ENCODE results near the gene GALNS.

The GALNS gene

DNA sequence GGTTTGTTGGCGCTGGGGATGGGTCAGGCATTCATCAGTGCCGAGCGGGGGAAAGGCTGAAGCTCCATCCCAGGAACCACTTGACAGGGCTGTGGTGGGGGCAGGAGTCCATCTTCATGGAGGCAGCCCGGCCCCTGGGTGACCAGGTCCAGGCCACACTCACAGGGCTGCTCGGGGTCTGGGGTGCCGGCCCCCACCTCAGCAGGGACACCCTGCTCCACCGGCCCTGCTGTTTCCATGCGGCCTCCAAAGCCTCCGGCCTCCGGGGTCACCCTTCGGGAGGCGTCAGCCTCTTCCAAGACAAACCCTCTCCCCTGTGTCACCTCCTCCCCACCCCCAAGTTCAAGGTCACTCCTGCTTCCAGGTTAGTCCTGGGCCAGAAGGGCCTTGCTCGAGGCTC is 22.1 kb downstream of the GALNS start:
- TF ChIP-seq EZH2phosphoT487 (conservative IDR thresholded peaks at IDR 0.05; ENCODE audit: low read length) (no peak), CTCF (IDR thresholded peaks at IDR 0.05; ENCODE audit: insufficient read depth, low read length, poor library complexity, severe bottlenecking) (no peak)
- Histone ChIP-seq H3K4me2 (ENCODE audit: low read depth, low read length, poor library complexity, severe bottlenecking) (no peak overlapping the region), H3K4me3 (ENCODE audit: insufficient read depth, low read length, poor library complexity, severe bottlenecking) (no peak overlapping the region), H3K27ac (ENCODE audit: low read depth, low read length) (no peak overlapping the region), H3K79me2 (ENCODE audit: insufficient read depth, low read length) (no peaks in the 10 kb centered on the region), H3K36me3 (ENCODE audit: low read length) (no peaks in the 10 kb centered on the region), H3K9me2 (replicated peaks; ENCODE audit: insufficient read depth, low read length) (no peaks in the 10 kb centered on the region), H3K9me3 (ENCODE audit: insufficient read depth, low read length) (no peaks in the 10 kb centered on the region), H3F3A (ENCODE audit: insufficient read depth) (no peaks in the 10 kb centered on the region), H3K27me3 (ENCODE audit: low read length) (no peaks in the 10 kb centered on the region), H2AFZ (ENCODE audit: low read depth, low read length, severe bottlenecking) (no peak overlapping the region), H3K9ac (ENCODE audit: low read length) (no peak overlapping the region), H4K20me1 (ENCODE audit: low read depth, low read length) (no peaks in the 10 kb centered on the region)

DNA sequence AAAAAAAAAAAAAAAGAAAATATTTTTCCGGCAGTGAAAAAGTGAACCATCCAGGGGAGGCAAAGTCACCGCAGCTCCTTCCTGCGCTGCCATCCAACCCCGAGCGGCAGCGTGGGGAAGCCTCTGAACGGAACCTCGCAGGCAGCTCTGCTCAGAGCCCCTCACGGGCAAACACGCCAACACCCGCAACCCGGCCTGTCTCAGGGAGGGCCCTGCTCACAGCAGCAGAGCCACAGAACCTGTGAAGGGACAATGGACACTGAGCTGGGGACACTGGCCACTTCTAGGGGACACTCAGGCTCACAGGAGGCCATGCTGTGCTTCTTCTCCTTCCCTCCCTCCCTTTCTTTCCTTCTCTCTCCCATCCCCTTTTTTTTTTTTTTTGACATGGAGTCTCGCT is 23.7 kb downstream of the GALNS start:
- Histone ChIP-seq H3K4me3 (ENCODE audit: insufficient read depth, low read length, poor library complexity, severe bottlenecking) (no peak overlapping the region), H3K36me3 (ENCODE audit: low read length) (no peaks in the 10 kb centered on the region), H3K27me3 (ENCODE audit: low read length) (no peaks in the 10 kb centered on the region), H3K4me2 (ENCODE audit: low read depth, low read length, poor library complexity, severe bottlenecking) (no peak overlapping the region), H3K9ac (ENCODE audit: low read length) (no peak overlapping the region), H3K79me2 (ENCODE audit: insufficient read depth, low read length) (no peaks in the 10 kb centered on the region), H3K9me3 (ENCODE audit: insufficient read depth, low read length) (no peaks in the 10 kb centered on the region), H3K27ac (ENCODE audit: low read depth, low read length) (no peak overlapping the region), H4K20me1 (ENCODE audit: low read depth, low read length) (no peaks in the 10 kb centered on the region), H3F3A (ENCODE audit: insufficient read depth) (no peaks in the 10 kb centered on the region), H2AFZ (ENCODE audit: low read depth, low read length, severe bottlenecking) (no peak overlapping the region), H3K9me2 (replicated peaks; ENCODE audit: insufficient read depth, low read length) (no peaks in the 10 kb centered on the region)
- no peak for TF ChIP-seq EZH2phosphoT487 (conservative IDR thresholded peaks at IDR 0.05; ENCODE audit: low read length)
- TF ChIP-seq CTCF (IDR thresholded peaks at IDR 0.05; ENCODE audit: insufficient read depth, low read length, poor library complexity, severe bottlenecking) = no peak

GRCh38 chr16:88831838-88832237 is 24.9 kb downstream of the GALNS start:
- H3K27ac ChIP-seq (ENCODE audit: low read depth, low read length) = no peak overlapping the region
- H3K9ac ChIP-seq (ENCODE audit: low read length) = no peak overlapping the region
- H3K9me3 ChIP-seq (ENCODE audit: insufficient read depth, low read length) = no peaks in the 10 kb centered on the region
- no peaks in the 10 kb centered on the region for H3K27me3 ChIP-seq (ENCODE audit: low read length)
- H3K36me3 ChIP-seq (ENCODE audit: low read length) = no peaks in the 10 kb centered on the region
- no peaks in the 10 kb centered on the region for H3K79me2 ChIP-seq (ENCODE audit: insufficient read depth, low read length)
- no peak overlapping the region for H3K4me2 ChIP-seq (ENCODE audit: low read depth, low read length, poor library complexity, severe bottlenecking)
- no peak overlapping the region for H3K4me3 ChIP-seq (ENCODE audit: insufficient read depth, low read length, poor library complexity, severe bottlenecking)
- TF ChIP-seq CTCF (IDR thresholded peaks at IDR 0.05; ENCODE audit: insufficient read depth, low read length, poor library complexity, severe bottlenecking) (no peak), EZH2phosphoT487 (conservative IDR thresholded peaks at IDR 0.05; ENCODE audit: low read length) (no peak)
- H3K9me2 ChIP-seq (replicated peaks; ENCODE audit: insufficient read depth, low read length) = no peaks in the 10 kb centered on the region
- H4K20me1 ChIP-seq (ENCODE audit: low read depth, low read length) = no peaks in the 10 kb centered on the region
- no peaks in the 10 kb centered on the region for H3F3A ChIP-seq (ENCODE audit: insufficient read depth)
- H2AFZ ChIP-seq (ENCODE audit: low read depth, low read length, severe bottlenecking) = no peak overlapping the region

DNA sequence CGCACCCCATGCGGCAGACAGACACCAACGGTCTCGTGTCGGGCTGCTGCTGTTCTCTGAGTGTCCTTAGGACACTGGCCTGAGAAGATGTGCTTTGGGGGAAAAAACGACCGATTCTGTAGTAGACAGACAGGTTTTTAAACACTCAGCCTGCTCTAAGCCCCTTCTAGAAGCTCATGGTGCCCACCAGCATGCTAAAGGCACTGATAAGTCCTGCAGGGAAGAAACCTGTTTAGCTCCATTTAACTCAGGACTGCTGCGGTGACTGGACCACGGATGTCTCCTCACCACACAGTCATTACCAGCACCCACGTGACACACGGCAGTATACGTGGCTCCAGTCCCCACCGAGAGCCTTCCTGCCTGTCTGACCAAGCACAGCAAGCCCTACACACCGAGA is 26.0 kb downstream of the GALNS start:
- no peaks in the 10 kb centered on the region for H3K36me3 ChIP-seq (ENCODE audit: low read length)
- no peaks in the 10 kb centered on the region for H4K20me1 ChIP-seq (ENCODE audit: low read depth, low read length)
- H3K9ac ChIP-seq (ENCODE audit: low read length) = no peak overlapping the region
- H3K27me3 ChIP-seq (ENCODE audit: low read length) = no peaks in the 10 kb centered on the region
- no peaks in the 10 kb centered on the region for H3K9me2 ChIP-seq (replicated peaks; ENCODE audit: insufficient read depth, low read length)
- H3K9me3 ChIP-seq (ENCODE audit: insufficient read depth, low read length) = no peaks in the 10 kb centered on the region
- H3K4me3 ChIP-seq (ENCODE audit: insufficient read depth, low read length, poor library complexity, severe bottlenecking) = no peak overlapping the region
- TF ChIP-seq EZH2phosphoT487 (conservative IDR thresholded peaks at IDR 0.05; ENCODE audit: low read length) (no peak), CTCF (IDR thresholded peaks at IDR 0.05; ENCODE audit: insufficient read depth, low read length, poor library complexity, severe bottlenecking) (no peak)
- no peaks in the 10 kb centered on the region for H3F3A ChIP-seq (ENCODE audit: insufficient read depth)
- no peak overlapping the region for H3K27ac ChIP-seq (ENCODE audit: low read depth, low read length)
- H3K79me2 ChIP-seq (ENCODE audit: insufficient read depth, low read length) = no peaks in the 10 kb centered on the region
- no peak overlapping the region for H2AFZ ChIP-seq (ENCODE audit: low read depth, low read length, severe bottlenecking)
- no peak overlapping the region for H3K4me2 ChIP-seq (ENCODE audit: low read depth, low read length, poor library complexity, severe bottlenecking)

All from SU-DHL-6 (cell line).